HG03103 (cell line): ENCODE measurements around the gene ATP9B.
"Not testable (repeated sequence)": the region's sequence is repeated elsewhere in the genome, so short reads cannot be mapped to it uniquely, and the experiment has no call there.

Experiments
- ATAC-seq: cut with Tn5 transposase; IDR thresholded peaks from one replicate; pipeline ENCODE4 v1.9.1; 2021; ENCODE audit warnings: low read depth; ENCODE audit not compliant: unreplicated experiment

The ATP9B gene

GRCh38 chr18:79321625-79322405, 252.6 kb downstream of the ATP9B start:
- ATAC-seq, result no peak

GRCh38 chr18:79322441-79322840, 253.2 kb downstream of the ATP9B start:
- ATAC-seq, result no peak

- no peak for ATAC-seq
These were observed 254.3 kb downstream of the ATP9B start for GRCh38 chr18:79323471-79323870.

GRCh38 chr18:79326413-79327198, 257.4 kb downstream of the ATP9B start:
- no peak for ATAC-seq

- ATAC-seq, result no peak
These were observed 258.1 kb downstream of the ATP9B start for GRCh38 chr18:79327199-79327721.

- not testable (repeated sequence) for ATAC-seq
These were observed 258.7 kb downstream of the ATP9B start for GRCh38 chr18:79327915-79328314.

- ATAC-seq, result no peak
These were observed 259.7 kb downstream of the ATP9B start for GRCh38 chr18:79328887-79329286.

GRCh38 chr18:79329786-79330185, 260.6 kb downstream of the ATP9B start:
- no peak for ATAC-seq

- ATAC-seq, result no peak
These were observed 263.5 kb downstream of the ATP9B start for GRCh38 chr18:79332646-79333045.

GRCh38 chr18:79333046-79333445, 263.9 kb downstream of the ATP9B start:
- no peak for ATAC-seq

GRCh38 chr18:79334496-79335233, 265.5 kb downstream of the ATP9B start:
- ATAC-seq, result no peak

- ATAC-seq, result no peak
These were observed 266.7 kb downstream of the ATP9B start for GRCh38 chr18:79335833-79336360.

- ATAC-seq, result no peak
These were observed 267.5 kb downstream of the ATP9B start for GRCh38 chr18:79336556-79337142.

GRCh38 chr18:79337184-79337583, 268.0 kb downstream of the ATP9B start:
- no peak for ATAC-seq

GRCh38 chr18:79337620-79338019, 268.4 kb downstream of the ATP9B start:
- no peak for ATAC-seq

GRCh38 chr18:79339094-79339908, 270.1 kb downstream of the ATP9B start:
- no peak for ATAC-seq

- ATAC-seq, result no peak
These were observed 274.5 kb downstream of the ATP9B start for GRCh38 chr18:79343567-79344207.

- no peak for ATAC-seq
These were observed 275.0 kb downstream of the ATP9B start for GRCh38 chr18:79344208-79344581.

- no peak for ATAC-seq
These were observed 276.2 kb downstream of the ATP9B start for GRCh38 chr18:79345366-79345765.
